GM18870 (cell line): ENCODE data around the gene RMDN2.

ENCODE experiments used
- ATAC-seq: cut with Tn5 transposase; IDR thresholded peaks from one replicate; pipeline ENCODE4 v1.9.1; 2021; ENCODE audit warnings: moderate library complexity; ENCODE audit not compliant: unreplicated experiment

Gene RMDN2

DNA sequence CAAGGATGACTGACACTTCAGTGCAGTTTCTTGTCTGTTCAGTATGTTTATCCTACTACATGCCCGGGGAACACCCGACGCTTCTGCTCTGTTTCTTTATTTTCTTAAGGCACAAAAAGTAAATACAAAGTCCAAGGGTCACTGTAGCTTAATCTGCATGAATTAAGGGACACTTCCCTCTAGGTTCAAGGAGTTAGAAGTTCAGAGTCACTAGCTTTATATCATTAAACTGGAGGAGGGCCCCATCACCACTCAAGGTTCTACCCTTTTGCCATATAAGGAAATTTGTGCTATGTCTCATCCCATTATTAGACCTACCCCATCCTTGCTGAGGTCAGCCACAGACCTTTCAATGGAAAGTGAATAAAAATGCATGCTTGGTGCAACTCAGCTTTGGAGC, 27.6 kb upstream of the RMDN2 start:
- no peak for ATAC-seq

DNA sequence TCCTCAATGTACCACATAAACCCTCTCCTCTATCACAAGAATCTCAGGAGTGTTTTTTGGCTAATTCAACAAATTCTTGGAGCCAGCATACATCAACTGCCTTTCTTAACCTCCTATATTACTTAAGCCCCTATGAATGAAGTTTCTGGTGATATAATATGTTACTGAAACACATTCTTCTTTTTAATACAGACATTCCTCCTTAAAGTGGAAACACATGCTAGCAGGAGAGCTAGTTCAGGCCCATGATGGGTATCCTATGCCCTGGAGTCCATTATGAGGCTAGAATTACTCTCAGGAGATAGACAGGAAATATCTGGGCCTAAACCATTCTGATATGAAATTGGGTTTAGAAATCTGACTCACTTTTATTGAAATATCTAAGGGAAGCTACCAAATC, 26.6 kb upstream of the RMDN2 start:
- ATAC-seq: no peak

DNA sequence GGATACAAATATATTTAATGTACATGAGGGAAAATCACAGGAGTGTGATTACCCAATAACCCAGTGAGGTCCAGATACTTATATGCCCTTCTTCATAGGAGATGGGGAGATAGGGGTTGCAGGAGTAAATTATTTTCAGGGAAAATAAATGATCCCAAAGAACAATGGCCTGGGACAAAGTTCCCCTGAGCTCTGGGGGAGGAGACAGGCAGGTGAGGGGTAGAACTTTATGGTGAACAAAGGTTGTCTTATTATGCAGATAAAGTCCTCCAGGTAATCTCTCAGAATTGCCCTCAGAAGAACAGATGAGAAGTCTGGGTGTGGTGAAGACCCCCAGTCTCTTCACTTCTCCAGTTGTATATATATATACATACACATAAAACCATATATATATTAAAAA, 22.1 kb upstream of the RMDN2 start:
- ATAC-seq: no peak

DNA sequence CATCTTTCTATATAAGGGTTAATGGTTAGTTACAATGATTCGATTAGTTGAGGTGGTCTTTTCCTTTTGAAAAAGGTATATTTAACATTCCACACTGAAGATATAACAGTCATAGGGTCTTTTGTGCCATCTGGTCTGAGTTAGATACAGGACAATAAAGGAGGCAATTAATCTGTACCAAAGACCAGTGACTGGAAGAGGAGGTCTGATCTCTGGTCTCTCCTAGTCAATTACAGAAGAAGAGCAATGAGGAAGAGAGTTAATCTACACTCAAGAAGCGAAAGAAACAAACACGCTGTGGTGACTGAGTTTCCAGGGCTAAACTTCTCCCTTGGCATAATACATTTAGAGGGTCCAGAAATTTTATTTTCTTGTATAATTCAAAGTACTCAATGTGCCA, 20.7 kb upstream of the RMDN2 start:
- ATAC-seq: no peak

DNA sequence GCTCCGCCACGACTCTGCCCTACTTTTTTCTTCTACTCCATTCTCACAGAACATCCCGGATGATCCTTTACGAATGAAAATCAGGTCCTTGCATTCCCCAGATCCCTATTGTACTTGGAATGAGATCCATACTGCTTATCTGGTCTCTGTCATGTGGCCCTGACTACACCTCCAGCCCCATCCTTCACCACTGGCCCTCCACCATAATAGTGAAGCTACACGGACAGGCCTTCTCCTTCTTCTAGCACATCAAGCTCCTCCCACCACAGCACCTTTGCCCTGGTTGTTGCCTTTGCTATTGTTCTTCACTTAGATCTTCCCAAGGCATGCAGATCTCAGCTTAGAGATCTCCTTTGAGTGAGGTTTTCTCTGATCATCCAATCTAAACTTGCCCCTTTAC, 20.1 kb upstream of the RMDN2 start:
- no peak for ATAC-seq

DNA sequence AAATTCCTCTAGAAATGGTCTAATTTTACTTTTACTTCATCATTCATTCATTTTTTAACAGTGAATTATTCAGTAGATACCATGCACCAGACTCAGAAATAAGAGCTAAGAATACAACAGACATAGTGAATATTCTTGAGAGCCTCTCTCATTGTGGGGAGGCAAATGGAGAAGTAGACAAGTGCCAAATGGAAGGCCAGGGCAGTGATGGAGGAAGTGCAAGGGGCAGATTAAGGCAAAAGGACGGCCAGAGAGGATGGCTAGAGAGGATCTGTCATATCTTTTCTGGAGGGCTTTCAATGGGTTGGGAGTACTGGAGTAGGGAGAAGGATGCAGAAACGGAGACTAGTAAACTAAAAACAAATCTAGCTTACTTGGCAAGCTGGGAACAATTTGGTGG, 19.0 kb upstream of the RMDN2 start:
- ATAC-seq: no peak

DNA sequence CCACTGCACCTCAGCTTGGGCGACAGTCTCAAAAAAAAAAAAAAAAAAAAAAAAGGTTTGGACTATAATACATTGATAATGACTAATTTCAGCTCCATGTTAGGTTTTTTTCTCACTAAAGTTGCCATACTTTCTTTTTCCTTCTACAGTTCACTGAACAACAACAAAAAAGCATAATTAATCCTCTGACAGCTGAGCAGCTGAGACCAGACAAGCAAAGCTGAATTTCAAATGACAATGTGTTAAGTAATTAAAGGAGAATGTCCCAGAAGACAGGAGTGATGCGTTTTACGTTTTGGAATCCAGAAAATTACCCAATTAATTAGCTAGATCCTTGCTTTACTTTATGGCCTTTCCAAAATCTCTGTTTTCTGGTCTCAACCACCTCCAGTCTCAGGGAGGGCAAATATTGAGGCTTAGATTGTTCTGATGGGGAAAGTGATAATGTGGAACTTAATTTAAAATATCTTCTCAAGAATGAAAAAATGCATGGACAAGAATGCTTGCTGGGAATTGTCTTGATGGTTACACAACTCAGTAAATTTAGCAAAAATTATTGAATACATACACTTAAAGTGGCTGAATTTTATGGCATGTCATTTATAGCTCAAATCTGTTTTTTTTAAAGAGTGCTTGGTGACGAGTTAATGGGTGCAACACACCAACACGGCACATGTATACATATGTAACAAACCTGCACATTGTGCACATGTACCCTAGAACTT, 17.4 kb upstream of the RMDN2 start:
- ATAC-seq: no peak

DNA sequence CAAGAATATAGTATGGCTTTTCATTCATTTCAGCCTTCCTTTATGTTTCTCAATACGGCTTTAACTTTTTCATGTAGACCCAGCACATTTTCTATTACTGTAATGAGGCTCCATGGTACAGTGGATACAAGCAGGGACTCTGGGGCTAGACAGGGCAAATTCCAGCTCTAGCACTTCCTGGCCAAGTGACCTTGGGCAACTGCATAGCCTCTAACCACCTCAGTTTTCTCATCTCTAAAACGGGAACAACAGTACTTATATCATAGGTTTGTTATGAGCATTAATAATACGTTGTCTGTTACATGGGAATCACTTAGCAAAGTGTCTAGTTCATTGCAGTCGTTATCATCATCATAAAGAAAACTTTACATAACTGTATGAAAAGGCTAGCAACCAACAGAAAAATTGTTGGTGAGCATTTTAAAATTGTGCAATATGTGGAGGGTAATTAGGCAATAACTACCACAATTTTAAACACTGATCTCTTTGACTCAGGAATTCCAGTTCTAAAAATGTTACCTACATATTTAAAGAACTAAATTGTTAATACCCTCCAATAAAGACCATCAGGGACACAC, 13.7 kb upstream of the RMDN2 start:
- ATAC-seq: no peak

DNA sequence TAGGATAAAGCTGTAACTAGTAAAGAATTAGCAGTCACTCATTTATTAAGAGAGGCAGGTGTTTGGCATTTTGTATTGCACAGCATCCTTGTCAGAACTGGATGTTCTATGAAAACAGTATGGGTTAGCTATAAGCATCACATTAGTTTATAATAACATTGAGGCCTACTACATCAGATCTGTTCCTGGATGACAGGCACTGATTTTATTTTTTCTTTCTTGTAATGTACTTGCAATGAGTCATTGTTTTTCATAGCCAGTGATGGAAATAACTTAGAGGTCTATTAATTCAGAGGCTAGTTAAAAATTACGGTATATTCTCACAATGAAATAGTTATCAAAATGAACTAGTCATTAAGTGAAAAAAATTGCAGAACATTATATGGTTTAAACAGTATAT, 13.0 kb upstream of the RMDN2 start:
- no peak for ATAC-seq

DNA sequence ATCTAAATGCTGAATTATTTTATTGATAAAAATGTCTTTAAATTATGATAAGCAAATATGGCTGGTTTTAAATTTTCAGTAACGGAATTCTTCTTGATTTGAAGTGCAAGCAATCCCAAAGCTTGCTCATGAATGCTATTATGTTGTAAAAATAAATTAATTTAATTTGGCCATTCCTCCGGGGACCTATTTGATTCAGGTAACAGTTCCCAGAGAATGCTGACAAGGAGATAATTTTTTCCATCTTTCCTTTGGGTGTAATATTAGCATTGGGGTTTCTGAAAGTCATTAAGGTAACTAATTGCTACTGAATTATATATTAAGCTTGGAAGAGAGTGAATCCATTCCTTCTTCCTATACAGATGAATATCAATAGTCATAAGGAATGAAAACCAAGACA, 12.5 kb upstream of the RMDN2 start:
- no peak for ATAC-seq

DNA sequence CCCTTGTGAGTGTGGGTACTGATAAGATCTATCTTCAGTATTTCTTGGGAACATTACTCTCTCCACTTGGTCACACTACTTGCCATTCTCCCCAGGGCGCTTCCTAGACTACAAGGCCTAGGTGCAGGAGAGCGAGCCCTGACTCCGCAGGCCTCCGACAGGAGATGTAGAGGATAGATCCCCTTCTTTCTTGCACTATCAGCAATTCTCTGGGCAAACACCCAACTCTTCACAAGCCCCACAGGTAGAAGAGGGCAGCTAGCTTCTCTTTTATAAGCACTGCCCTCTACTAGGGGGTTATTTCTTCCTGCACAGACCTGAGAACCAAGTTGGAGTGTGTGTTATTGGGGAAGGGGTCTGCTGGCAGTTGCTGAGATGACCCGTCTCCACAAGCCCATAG, 10.7 kb upstream of the RMDN2 start:
- ATAC-seq: no peak

DNA sequence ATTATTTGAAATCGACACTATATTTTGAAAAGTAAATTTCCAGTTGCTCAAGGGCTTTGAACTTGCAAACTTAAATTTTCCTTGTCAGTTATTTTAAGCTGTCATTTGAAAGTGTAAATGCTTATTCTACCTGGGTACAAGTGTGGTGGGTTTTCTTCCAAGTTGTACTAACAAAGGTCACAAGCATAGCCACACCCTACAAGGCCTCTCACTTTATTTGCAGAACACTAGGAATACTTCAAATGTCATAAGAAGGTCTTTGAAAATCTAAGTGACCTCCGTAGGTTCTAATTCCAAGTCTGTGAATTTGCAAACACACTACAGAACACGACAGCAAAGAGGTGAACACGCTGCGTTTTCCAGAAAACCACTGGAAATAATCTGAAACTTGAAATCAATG, 9.3 kb upstream of the RMDN2 start:
- ATAC-seq: no peak

DNA sequence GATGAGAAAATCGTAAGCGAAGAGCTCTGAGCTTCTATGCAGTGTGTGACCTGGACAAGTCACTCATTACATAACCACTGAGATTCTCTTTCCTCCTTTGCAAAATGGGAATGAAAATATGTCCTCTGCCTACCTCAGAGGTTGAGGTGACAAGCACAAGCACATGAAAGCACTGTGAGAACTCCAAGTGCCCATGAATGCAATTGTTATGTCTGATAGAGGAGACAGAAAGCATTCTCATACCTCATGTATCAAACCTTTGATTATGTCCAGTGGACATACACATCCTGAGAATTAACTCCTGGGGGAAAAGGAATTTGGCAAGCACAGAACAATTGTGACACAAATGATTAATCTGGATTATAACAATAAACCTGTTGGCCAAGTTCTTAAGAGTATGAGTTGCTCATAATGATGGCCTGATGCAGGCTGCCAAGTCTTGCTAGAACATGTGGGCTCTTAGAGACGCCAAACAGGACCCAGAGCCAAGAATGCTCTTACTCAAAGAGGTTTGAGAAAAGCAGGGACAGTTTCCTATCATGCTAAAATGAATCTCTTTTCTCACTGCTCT, 8.5 kb upstream of the RMDN2 start:
- ATAC-seq: no peak

DNA sequence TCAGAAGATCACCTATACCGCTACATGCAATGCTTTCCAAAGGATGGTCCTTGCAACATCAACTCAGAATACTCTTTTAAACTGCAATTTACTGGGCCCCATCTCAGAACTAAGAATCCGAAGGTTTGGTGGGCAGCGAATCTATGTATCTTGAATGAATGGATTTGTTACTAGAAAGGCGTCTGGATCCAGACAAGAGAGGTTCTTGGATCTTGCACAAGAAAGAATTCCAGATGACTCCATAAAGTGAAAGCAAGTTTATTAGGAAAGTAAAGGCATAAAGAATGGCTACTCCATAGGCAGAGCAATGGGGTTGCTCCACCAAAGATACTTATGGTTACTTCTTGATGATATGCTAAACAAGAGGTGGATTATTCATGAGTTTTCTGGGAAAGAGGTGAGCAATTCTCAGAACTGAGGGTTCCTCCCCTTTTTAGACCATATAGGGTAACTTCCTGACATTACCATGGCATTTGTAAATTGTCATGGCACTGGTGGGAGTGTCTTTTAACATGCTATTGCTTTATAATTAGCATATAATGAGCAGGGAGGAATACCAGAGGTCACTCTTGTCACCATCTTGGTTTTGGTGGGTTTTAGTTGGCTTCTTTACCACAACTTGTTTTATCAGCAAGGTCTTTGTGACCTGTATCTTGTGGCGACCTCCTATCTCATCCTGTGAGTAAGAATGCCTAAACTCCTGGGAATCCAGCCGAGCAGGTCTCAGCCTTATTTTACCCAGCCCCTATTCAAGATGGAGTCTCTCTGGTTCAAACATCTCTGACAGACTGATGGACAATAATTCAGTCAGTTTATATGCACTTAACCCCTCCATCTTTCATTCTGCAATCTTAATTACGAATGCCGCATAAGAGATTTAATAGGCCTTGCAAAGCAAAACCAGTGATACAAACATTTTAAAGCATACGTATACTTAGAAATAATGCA, 7.5 kb upstream of the RMDN2 start:
- ATAC-seq: no peak

DNA sequence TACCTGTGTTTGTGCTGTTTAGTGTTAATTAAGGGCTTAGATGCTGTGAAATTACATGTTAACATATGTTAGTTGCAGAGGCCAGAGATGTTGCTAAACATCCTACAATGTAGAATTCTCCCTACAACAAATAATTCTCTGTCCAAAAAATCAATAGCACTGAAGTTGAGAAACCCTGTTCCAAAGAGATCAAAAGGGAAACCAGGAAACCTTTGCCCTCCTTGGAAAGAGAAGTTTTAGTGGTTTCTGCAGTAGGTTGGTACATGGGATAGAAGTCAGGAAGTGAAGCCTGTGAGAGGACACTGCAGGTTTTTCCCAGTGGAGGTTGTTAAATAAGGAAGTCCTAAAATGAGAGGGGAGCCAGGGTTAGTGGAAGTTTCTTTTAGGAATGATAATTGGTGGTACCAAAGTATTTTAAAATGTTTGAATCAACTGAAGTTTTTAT, 6.3 kb upstream of the RMDN2 start:
- ATAC-seq: no peak

DNA sequence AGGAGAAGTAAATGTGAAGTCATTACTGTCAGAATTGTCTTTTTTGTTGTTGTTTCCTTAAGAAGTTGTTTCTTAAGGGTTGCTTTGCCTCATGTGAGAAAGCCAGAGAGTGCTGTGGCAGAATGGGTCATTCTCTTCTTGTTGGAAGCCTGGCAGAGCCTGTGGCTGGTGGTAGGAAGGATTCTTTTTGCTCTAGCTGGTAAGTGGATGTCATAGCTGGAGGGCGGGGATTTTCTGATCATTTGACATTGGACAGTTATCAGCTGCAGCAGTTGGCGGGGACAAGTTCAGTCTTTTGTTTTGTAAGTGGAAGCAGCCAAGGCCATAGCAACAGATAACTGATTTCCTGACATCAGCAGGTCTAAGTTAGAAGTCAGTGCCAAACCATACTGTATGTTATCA, 5.5 kb upstream of the RMDN2 start:
- no peak for ATAC-seq

DNA sequence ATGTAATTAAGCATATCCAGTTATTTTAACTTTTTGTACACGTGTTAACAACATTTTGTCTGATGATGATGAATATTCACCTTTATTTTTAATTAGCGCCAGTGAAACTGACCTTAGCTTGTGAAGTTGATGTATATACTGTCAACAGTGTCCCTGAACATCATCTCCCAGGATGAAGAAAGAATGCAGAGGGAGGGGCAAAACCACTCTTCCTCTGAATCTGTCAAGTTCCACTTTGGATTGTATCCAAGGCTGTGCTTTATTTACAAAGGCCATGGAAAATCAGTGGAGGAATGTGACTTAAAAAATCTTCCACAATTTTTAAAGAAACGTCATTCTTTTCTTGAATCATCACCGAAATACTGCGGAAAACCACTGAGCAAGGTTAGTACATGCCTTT, 4.5 kb upstream of the RMDN2 start:
- ATAC-seq: no peak

DNA sequence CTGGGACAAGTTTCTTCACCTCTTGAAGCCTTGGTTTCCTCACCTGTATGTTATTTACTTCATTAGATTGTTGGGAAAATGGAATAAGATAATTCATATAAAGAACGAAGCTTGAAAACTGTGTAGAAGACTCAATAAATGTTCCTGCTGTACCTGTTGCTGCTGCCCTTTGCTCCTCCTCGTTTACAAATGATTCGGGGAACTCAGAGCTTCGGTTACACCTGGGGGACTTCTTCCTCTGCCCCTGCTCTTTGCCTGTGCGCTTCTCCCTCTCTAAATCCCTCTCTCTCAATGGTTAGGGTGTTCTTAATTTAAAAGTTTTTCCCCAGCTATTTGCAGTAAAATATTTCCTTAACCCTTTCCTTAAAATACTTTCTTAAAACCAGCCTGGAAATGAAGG, 3.3 kb upstream of the RMDN2 start:
- no peak for ATAC-seq

DNA sequence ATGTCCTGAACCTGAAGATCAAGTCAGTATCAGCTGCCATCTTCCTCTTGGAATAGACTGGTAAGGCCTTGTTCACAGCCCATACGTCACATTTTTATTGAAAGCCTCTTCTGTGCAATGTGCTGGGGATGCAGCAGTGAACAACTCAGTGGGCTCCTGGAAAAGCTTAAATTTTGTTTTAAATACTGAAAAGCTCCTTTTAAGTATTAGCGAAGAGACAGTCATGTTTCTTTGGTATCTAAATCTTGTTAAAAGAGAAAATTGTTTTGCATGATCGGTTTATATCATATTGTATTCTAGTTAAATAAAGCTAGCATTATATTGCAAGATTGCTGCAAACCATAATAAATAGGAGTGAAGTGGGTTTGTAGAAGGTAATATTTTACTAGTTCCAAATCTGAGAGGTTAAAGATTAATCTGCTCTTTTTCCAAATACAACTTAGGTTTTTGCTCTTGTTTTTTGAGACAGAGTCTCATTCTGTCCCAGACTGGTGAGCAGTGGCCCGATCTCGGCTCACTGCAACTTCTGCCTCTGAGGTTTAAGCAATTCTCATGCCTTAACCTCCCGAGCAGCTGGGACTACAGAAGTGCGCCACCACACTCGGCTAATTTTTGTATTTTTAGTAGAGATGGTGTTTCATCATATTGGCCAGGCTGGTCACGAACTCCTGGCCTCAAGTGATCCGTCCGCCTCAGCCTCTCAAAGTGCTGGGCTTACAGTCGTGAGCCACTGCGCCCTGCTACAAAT, 1.6 kb upstream of the RMDN2 start:
- no peak for ATAC-seq

DNA sequence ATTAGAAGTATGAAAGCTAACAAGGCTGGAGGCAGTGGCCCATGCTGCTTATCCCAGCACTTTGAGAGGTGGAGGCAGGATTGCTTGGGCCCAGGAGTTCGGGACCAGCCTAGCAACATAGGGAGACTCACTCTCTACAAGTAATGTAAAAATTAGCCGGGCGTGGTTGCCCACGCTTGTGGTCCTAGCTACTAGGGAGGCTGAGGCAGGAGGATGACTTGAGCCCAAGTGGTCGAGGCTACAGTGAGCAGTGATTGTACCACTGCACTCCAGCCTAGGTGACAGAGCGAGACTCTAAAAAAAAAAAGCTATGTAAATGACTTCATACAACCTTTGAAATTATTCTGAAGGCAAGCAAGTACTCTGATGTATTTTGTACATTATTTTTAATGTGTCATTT, 1.5 kb downstream of the RMDN2 start:
- no peak for ATAC-seq

DNA sequence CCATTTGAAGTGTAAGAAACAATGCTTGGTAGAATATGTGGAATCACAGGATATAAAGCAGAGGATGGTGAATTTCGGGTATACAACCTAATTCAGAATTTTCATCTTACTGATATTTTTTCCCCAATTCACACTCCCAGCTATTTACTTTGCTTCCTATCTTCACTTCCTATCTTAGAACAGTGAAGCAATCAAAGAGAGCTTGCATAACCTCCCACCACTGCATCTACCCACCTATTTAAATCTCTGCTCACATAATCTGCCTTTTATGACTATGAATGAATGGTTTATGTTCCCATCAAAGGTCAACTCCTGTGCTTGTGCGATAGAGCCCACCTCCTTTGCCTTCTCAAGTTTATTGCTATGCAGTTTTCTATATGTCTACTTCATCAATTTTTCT, 3.3 kb downstream of the RMDN2 start:
- no peak for ATAC-seq
